Measurements from ENCODE around the gene NEK10.

Gene NEK10

GRCh38 chr3:27095553-27096222, 273.5 kb downstream of the NEK10 start:
- H3K27ac ChIP-seq = no peak overlapping the region
- TF ChIP-seq CTCF (conservative IDR thresholded peaks at IDR 0.05) = no peak

- no peak for TF ChIP-seq CTCF (conservative IDR thresholded peaks at IDR 0.05)
- no peak overlapping the region for H3K27ac ChIP-seq
Measured at GRCh38 chr3:27094721-27095120, 274.5 kb downstream of the NEK10 start.

GRCh38 chr3:27093771-27094170, 275.4 kb downstream of the NEK10 start:
- TF ChIP-seq CTCF (conservative IDR thresholded peaks at IDR 0.05) = no peak
- no peak overlapping the region for H3K27ac ChIP-seq

- H3K27ac ChIP-seq = no peak overlapping the region
- TF ChIP-seq CTCF (conservative IDR thresholded peaks at IDR 0.05) = no peak
Measured at GRCh38 chr3:27090275-27091041, 278.7 kb downstream of the NEK10 start.

DNA sequence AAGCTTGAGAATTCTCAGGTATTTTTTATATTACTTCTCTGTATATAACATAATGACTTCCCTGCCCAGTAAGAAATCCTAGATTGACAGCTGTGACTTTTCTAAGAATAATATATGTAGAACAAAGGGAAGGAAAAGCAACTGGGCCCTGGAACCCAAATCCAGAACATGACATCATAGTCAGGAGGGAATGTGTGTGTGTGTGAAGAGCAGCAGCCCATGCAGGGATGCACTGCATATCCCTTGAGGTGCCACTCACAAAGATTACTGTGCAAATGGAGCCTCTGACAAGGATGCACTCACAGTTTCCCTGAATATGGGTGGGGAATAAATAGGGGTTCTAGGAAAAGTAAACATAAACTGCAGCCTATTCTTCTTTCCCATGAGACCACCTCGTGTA, 279.5 kb downstream of the NEK10 start:
- TF ChIP-seq CTCF (conservative IDR thresholded peaks at IDR 0.05) = no peak
- no peak overlapping the region for H3K27ac ChIP-seq

DNA sequence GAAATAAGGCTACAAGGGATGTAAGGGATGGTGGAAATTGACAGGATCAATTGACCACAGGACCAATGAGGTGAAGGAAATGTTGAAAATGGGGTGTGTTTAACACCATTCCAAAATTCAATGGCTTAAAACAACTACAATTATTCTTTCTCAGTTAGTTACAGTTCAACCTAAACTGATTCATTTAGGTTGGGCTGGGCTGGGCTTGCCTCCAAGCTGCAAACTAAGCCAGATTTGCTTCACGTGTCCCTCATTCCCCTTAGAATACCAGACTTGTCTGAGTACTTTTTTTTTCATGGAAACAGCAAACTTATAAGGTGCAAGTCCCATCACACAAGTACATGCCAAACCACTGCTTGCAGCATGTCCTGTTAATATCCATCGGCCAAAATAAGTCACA, 280.1 kb downstream of the NEK10 start:
- TF ChIP-seq CTCF (conservative IDR thresholded peaks at IDR 0.05) = no peak
- H3K27ac ChIP-seq = no peak overlapping the region

DNA sequence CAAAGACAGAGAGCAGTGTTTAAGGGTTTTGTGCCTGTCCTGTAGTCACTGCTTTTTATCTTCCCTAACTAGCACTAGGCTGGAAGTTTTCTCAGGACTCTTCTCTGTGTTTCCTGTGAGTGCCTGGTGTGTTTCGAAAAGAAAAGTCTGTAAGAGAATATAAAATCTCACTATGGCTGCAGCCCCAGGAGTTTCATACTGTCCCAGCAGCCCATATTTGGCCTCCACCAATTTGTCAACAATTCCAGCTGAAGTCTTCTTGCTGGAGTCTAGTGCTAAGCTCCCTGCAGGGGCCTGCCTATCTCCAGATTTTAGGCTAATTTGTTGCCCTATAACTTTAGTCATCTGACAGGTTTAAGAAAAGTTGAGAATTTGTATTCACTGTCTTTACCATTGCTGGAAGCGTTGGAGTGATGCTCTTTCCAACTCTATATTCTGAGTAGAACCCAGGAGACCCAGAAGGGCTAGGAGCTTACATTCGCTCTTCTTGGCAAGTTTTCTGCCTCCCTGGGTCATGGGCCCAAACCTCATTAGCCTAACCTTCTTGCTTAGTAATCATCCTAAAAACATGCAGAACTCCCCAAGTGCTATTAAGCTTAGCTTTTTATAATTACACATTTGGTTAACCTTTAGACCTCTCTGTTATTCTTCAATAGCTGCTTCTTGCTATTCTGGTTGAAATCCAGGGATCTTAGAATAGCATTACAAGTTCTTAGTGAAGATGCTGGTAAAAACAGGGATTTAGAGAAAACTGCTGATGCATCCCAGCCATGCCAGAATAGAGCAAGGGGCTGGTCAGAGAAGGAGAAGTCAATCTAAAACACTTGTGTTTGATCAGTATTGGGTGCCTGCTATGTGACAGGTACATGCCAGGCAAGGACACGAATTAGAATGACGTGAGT, 283.1 kb downstream of the NEK10 start:
- no peak for TF ChIP-seq CTCF (conservative IDR thresholded peaks at IDR 0.05)
- no peak overlapping the region for H3K27ac ChIP-seq

Data from VCaP (cell line).